Uterus (tissue), 4 donors: ENCODE results near the gene SLC38A1. TPM values are rescaled to one million over a fixed set of nuclear protein-coding genes. Genes with fewer than 3 reads are reported as not detected.
"Not testable (repeated sequence)": the region's sequence is repeated elsewhere in the genome, so short reads cannot be mapped to it uniquely, and the experiment has no call there.

Experiments
- DNase-seq, 2 donors: peaks; one replicate each; pipeline ENCODE4 v3.0.0-alpha.2; 2019 to 2020
- H3K27ac ChIP-seq, 2 donors: fragments of 200-600 bp; sonication (generic); 1 replicate in 1 of 2; 2 replicates in 1 of 2; pipeline ENCODE4 v1.5.1; 2016 to 2018
- H3K27me3 ChIP-seq, 2 donors: fragments of 200-600 bp; sonication (generic); one replicate each; pipeline ENCODE4 v1.5.1; 2018 to 2019; ENCODE audit warnings: control low read depth in 1 of 2
- H3K36me3 ChIP-seq, 2 donors: fragments of 200-600 bp; sonication (generic); one replicate each; pipeline ENCODE4 v1.5.1; 2019; ENCODE audit warnings: control low read depth in 1 of 2
- H3K4me1 ChIP-seq, 2 donors: fragments of 200-600 bp; sonication (generic); one replicate each; pipeline ENCODE4 v1.5.1; 2018 to 2019; ENCODE audit warnings: control low read depth in 1 of 2
- H3K4me3 ChIP-seq, 2 donors: fragments of 200-600 bp; sonication (generic); 1 replicate in 1 of 2; 2 replicates in 1 of 2; pipeline ENCODE4 v1.5.1; 2018 to 2019; ENCODE audit warnings: mild to moderate bottlenecking in 1 of 2
- H3K9me3 ChIP-seq, 2 donors: fragments of 200-600 bp; sonication (generic); one replicate each; pipeline ENCODE4 v1.5.1; 2019; ENCODE audit warnings: control low read depth in 1 of 2
- POLR2A ChIP-seq, 2 donors: fragments of 450-650 bp; IDR thresholded peaks; one replicate each; pipeline ENCODE4 v1.6.1; 2016; ENCODE audit warnings: antibody characterized with exemption in 2 of 2, mild to moderate bottlenecking in 1 of 2, moderate library complexity in 1 of 2
- intact Hi-C: fragments of 100-400 bp; cut with DNase I; formaldehyde crosslinking; loops from one replicate; pipeline ENCODE4 v1.15.1; 2023; ENCODE audit warnings: low total_unique reads
- total RNA-seq, 4 donors: library from RNA; depleted of rRNA in 3 of 4; stranded (reverse); fragments of >200 nt in 3 of 4; gene quantifications; one replicate each; pipeline versions ENCODE4 v1.1.0 to v1.2.4, GENCODE V29; 2014 to 2023
- TF ChIP-seq, protein P1 (sequence below), 4 experiments: fragments of 200-600 bp in 2 of 4; fragments of 450-650 bp in 2 of 4; sonication (generic) in 2 of 4; IDR thresholded peaks; one replicate each; pipeline ENCODE4 v1.5.1; 2016 to 2019; ENCODE audit warnings: antibody characterized with exemption in 4 of 4, mild to moderate bottlenecking in 2 of 4, moderate library complexity in 1 of 4
- donor health status: DM: yes; HTN: yes; CAD: no.

SLC38A1 gene
- total RNA-seq, 4 donors from 2014 or later, result 27.1 to 93.6 (median 64.1) TPM

DNA sequence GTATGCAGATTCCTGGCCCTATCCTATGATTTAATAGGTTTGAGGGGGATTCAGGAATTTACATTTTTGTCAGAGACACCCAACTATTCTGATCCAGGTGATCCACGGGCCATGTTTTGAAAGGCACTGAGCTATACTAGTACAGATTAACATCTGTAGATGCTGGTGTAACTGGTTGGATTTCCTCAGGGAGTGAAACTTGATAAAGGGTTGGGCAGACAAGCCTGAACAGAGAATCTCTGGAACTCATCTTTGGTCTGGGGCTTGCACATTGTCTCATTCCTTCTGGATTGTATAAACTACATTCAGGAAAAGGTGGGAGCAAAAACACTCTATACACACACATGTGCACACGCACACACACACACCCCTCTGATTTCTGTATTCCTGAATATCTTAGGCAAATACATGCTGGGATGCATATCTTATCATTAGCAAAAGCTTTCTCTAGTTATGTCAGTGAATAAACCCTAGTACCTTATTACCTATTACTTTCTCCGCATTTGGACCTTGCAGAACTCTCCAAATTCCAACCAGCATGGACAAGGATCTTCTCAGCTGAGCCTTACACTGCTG lies 104.6 kb downstream of the SLC38A1 start:
- DNase-seq, result no peak
- Histone ChIP-seq H3K27ac (no peak overlapping the region), H3K9me3 (no peaks in the 10 kb centered on the region), H3K27me3 (no peaks in the 10 kb centered on the region), H3K4me3 (no peak overlapping the region), H3K4me1 (no peaks in the 10 kb centered on the region), H3K36me3 (no peaks in the 10 kb centered on the region)
- TF ChIP-seq POLR2A (IDR thresholded peaks at IDR 0.05), result no peak
- TF ChIP-seq, protein P1, sequence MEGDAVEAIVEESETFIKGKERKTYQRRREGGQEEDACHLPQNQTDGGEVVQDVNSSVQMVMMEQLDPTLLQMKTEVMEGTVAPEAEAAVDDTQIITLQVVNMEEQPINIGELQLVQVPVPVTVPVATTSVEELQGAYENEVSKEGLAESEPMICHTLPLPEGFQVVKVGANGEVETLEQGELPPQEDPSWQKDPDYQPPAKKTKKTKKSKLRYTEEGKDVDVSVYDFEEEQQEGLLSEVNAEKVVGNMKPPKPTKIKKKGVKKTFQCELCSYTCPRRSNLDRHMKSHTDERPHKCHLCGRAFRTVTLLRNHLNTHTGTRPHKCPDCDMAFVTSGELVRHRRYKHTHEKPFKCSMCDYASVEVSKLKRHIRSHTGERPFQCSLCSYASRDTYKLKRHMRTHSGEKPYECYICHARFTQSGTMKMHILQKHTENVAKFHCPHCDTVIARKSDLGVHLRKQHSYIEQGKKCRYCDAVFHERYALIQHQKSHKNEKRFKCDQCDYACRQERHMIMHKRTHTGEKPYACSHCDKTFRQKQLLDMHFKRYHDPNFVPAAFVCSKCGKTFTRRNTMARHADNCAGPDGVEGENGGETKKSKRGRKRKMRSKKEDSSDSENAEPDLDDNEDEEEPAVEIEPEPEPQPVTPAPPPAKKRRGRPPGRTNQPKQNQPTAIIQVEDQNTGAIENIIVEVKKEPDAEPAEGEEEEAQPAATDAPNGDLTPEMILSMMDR (IDR thresholded peaks at IDR 0.05), result no peak
- intact Hi-C loops, result no loop called here

DNA sequence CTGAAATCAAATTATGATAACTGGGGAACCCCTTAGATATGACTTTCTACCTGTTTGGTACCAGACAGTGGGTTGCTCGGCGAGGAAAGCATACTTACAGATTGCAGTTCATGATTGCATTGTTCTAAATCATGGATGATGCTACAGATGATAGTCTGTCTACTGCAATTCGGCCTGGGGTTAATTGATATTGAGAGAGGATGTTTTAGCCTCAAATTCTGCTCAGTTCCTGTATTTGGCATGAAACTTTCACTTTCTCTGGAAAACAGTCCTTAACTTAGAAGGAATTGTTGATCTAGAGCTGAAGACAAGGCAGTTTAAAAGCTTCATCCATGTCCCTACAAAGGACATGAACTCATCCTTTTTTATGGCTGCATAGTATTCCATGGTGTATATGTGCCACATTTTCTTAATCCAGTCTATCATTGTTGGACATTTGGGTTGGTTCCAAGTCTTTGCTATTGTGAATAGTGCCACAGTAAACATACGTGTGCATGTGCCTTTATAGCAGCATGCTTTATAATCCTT lies 106.2 kb downstream of the SLC38A1 start:
- H3K27ac ChIP-seq, H3K9me3 ChIP-seq, H3K36me3 ChIP-seq, H3K27me3 ChIP-seq, DNase-seq, H3K4me3 ChIP-seq, H3K4me1 ChIP-seq, intact Hi-C loops: not testable (repeated sequence)

DNA sequence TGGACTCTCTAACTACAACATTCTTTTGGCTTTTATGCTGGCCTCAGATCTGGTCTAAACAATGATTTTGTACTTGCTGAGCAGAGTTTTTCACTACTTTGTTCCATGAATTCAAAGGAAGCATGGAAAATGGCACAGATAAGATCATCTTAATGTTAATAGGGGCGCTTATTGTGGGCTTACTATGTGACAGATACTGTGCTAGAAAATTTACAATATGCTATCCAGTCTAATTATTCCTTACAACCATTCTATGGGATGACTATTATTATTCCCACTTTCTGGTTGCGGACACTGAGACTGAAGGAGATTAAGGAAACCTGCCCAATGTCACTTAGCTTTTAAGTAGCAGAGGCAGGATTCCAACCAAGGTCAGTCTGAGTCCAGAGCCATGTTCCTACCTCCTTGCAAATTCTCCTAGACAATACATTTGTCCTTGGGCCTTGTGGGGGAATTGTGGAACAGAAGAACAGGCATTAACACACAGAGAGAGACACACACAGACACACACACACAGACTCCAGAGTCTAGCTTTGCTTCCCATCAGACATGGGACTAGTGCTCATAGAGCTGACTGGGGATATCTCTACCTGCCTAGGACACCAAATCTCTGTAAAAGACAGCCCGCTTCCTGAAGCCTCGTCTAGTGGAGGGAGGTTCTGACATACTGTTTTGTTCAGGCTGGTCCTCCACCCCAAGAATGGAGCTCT lies 107.7 kb downstream of the SLC38A1 start:
- TF ChIP-seq, protein P1 (IDR thresholded peaks at IDR 0.05), result no peak
- TF ChIP-seq POLR2A (IDR thresholded peaks at IDR 0.05), result no peak
- Histone ChIP-seq H3K36me3 (no peaks in the 10 kb centered on the region), H3K27me3 (no peaks in the 10 kb centered on the region), H3K9me3 (peaks cover 0 to 4% of the 10 kb centered on the region in 2 donors), H3K4me3 (no peak overlapping the region), H3K4me1 (peaks cover 0 to 3% of the 10 kb centered on the region in 2 donors), H3K27ac (peak overlapping the region; percentile 54 to 67)
- DNase-seq, result no peak
- intact Hi-C loops, result no loop called here

GRCh38 chr12:46160101-46160980 lies 108.5 kb downstream of the SLC38A1 start:
- peak; percentile 28 to 42 for DNase-seq
- peaks cover 0 to 6% of the 10 kb centered on the region in 2 donors for H3K9me3 ChIP-seq
- peak overlapping the region; percentile 54 to 67 for H3K27ac ChIP-seq
- H3K4me1 ChIP-seq, result peaks cover 0 to 3% of the 10 kb centered on the region in 2 donors
- no peak overlapping the region for H3K4me3 ChIP-seq
- intact Hi-C loops, result no loop called here
- TF ChIP-seq, protein P1 (IDR thresholded peaks at IDR 0.05), result no peak
- TF ChIP-seq POLR2A (IDR thresholded peaks at IDR 0.05), result no peak
- H3K27me3 ChIP-seq, result no peaks in the 10 kb centered on the region
- no peaks in the 10 kb centered on the region for H3K36me3 ChIP-seq

DNA sequence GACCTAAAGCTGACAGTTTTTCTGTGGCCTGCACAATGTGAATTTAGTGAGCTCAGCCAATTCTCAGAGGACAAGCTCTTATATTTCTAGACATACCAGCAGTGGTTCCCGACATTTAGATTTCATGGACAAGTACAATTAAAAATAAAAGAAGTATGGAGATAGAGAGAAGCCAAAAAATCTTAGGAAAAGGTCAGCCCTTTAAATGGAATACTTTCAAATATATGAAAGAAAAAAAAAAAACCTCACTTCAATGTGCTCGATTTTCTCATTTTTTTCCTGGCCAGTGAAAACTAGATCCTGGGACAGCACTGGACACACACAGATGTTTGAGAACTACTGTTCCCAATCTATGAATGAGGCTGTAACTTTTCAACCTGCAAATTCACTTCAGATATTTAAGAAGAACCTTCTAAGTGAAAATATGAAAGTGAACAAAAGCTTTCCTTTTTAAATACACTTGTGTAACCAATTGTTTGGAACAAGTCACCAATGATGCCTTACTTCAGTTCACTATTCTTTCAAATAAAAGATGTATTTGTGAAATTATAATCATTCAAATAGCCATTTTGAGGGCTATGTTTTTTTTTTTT lies 109.4 kb downstream of the SLC38A1 start:
- TF ChIP-seq, protein P1 (IDR thresholded peaks at IDR 0.05), result no peak
- no peak for TF ChIP-seq POLR2A (IDR thresholded peaks at IDR 0.05)
- no peak overlapping the region for H3K4me3 ChIP-seq
- H3K27me3 ChIP-seq, result no peaks in the 10 kb centered on the region
- intact Hi-C loops, result no loop called here
- no peak for DNase-seq
- peaks cover 0 to 6% of the 10 kb centered on the region in 2 donors for H3K9me3 ChIP-seq
- H3K4me1 ChIP-seq, result peaks cover 0 to 3% of the 10 kb centered on the region in 2 donors
- H3K36me3 ChIP-seq, result no peaks in the 10 kb centered on the region
- peak overlapping the region; percentile 54 to 67 for H3K27ac ChIP-seq
